Glomerular endothelial cell (primary cell): ENCODE data around the gene NUDT8. TPM values are rescaled to one million over a fixed set of nuclear protein-coding genes. Genes with fewer than 3 reads are reported as not detected.

ENCODE experiments used
- DNase-seq: peaks from one replicate; pipeline ENCODE4 v3.0.0-alpha.2; 2011; ENCODE audit warnings: low read depth, low spot score; ENCODE audit errors: extremely low read depth
- total RNA-seq: library from RNA; depleted of rRNA; stranded (reverse); fragments of >200 nt; gene quantifications from 2 replicates; pipeline ENCODE4 v1.2.3, GENCODE V29; 2015

The NUDT8 gene, protein sequence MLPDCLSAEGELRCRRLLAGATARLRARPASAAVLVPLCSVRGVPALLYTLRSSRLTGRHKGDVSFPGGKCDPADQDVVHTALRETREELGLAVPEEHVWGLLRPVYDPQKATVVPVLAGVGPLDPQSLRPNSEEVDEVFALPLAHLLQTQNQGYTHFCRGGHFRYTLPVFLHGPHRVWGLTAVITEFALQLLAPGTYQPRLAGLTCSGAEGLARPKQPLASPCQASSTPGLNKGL
- 7.4 and 10.1 TPM in 2 replicates for total RNA-seq

DNA sequence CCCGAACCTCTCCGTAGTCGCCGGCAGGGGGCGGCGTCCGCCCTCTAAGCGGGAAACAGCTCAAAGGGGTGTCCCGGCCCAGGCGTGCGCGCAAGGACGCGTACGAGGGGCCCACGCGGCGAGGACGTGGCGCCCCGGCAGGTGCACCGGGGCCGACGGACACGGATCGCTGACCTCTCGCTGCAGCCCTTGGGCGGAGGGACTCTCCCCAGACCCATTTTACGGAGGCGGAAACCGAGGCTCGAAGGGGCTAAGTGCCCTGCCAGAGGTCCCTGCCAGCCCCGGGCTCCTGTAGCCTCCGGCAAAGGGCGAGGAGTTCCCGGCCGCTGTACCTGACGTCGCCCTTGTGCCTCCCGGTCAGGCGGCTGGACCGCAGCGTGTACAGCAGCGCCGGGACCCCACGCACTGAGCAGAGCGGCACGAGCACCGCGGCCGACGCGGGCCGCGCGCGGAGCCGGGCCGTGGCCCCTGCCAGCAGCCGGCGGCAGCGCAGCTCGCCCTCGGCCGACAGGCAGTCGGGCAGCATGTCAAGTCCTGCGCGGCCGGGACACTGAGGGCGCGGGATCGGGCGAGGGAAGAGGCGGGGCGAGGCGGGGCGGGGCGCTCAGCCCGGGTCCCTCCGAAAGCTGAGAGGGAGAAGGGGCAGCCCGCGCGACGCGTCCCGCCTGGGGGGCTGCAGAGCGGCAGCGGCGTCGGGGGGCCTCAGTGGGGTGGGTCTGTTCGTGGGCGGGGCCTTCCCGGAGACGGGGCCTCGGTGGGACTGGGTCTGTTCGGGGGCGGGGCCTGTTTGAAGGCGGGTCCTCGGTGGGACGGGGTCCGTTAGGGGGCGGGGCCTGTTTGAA, at the start of gene NUDT8:
Gene NUDT8, minus strand, starts transcription at position 552 of the 842 bp plus-strand sequence. Its CDS starts 26 bp downstream, at position 526.
- no peak for DNase-seq

DNA sequence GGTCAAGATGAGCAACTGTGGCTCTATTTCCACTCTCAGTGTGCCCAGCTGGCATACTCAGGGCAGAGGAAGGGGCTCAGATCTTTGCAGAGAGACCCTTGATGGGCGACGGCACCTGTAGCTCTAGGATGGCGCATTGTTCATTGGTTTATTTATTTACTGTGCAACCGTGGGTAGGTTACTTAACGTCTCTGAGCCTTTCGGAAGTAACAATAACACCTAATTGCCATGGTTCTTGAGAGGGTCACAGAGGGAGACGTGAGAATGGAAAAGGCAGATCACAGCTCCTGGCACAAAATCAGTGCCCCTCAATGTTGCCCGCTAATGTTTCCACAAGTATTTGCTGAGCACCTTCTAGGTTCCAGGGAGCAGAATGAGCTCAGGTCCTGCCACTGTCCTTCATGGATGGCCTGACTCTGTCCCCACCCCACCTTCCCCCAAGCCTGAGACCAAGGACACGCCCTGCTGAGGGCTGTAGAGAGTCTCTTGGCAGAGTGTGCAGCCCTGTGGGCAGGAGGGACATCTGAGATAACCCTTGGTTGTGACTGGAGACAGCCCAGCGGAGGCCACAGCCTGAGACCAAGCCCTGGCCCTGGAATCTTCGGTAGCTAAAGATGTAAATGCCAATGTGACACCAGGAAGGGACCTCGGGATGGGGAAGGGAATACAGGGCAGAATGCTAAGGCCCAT, 45.5 kb upstream of the NUDT8 start:
- no peak for DNase-seq

GRCh38 chr11:67674442-67674871, 44.7 kb upstream of the NUDT8 start, which contains the start of gene ALDH3B2:
TSS of gene ALDH3B2 (minus strand) at chr11:67674623. CDS start at chr11:67666935, 7,688 bp downstream.
- no peak for DNase-seq

- DNase-seq, result no peak
These were observed 44.2 kb upstream of the NUDT8 start for GRCh38 chr11:67673902-67674301.

- no peak for DNase-seq
These were observed 43.6 kb upstream of the NUDT8 start for GRCh38 chr11:67673358-67673757.

- DNase-seq, result no peak
These were observed 41.4 kb upstream of the NUDT8 start for GRCh38 chr11:67671211-67671520.

DNA sequence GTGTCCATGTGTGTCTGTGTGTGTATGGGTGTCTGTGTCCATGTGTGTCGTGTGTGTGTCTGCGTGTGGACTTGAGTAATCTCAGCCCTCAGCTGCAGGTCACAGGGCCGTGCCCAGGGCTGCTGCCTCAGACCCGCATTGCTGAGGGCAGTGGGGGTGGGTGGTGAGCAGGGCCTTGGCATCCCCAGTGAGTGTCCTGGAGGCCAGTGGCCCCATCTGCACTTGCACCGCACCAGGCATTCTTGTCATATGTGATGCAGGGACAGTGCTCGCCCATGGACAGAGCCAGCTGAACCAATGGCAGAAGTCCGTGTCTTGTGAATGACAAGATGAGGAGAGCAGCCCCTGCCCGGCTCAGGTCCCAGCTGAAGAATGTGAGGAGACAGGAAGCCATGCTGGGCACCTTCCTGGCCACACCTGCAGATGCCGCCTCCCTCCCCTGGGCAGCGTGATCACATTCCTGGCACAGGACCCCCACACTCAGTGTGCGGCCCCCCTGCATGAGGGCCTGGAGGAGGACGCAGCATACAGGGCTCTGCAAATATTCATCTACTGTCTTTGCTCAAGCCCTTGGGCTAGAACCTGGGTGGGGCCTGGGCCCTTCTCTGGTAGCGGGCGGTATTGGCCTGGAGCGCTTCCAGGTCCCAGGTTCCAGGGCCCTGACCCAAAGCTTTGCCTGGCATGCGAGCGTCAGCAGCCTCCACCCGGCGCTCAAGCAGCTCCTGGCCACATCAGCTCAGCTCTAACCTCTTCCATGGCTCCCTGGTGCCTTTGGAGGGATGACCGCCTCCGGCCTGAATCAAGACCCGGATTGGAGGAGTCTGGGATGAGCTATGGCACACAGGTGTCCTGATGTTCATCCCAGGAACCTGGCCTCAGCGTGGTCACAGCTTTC, 40.8 kb upstream of the NUDT8 start:
- no peak for DNase-seq

GRCh38 chr11:67668192-67668551, 38.4 kb upstream of the NUDT8 start:
- DNase-seq, result no peak

DNA sequence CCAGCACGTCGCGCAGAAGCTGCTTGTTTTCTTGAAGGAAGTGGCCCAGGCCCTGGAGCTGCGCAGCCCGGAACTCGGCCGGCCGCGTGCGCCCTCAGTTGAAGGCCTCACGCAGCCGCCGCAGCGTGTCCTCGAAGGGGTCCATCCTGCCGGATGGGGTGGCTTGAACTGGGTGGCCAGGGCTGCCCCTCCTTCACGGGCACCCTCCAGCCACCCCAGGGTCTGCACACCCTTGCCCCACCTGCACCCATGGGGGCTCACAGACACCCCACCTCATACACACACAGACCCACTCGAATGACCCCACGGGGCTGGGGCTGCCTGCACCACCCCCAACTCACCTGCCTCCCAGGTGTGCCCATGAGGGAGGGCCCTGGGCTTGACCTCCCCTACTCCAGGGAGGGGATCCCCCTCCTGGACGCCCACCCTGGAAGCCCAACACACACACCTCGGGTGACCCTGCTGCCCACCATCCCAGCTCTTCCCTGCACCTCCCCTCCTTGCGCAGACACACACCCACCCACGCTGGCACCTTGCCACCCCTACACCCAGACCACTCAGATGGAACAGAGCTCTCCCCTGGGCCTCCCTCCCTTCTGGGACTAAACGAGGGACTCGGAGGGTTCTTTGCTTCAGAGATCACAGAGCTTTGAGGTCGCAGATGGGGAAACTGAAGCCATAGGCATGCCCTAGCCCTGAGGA, 37.9 kb upstream of the NUDT8 start:
- no peak for DNase-seq

DNA sequence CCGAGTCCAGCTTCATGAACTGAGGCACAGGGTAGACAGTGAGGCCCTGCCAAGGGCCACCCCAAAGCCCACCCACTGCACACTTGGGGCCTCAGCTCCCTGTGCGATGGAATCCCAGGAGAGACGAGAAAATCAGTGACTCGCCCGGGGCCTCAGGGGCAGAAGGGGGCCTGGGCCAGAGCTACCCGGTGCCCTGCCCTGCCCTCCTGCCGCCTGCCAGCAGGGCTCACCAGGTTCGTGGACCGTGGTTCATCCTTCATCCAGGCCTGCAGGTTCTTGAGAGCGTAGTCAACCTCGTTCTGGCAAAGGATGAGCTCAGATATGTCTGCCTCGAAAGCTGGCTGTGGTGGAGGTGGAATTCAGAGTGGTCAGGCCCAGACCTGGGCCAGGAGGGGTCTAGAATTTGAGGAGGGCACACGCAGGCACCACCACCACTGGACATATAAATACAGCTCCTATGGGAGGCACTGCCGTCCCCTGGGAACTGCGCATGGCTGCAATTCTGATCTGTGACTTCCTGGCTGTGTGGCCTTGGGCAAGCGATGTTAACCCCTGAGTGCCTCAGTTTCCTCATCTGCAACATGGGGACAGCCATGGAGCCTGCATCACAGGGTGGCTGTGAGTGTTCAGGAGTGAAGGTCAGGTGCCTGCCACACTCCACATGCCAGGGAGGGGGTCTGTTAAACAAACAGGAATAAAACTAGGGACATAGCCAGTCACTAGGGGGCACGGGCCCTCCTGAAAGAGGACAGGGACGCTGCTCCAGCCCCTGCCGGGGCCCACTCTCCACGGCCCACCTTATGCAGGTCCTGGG, 37.1 kb upstream of the NUDT8 start:
- DNase-seq, result no peak

GRCh38 chr11:67666303-67666645, 36.5 kb upstream of the NUDT8 start:
- no peak for DNase-seq

DNA sequence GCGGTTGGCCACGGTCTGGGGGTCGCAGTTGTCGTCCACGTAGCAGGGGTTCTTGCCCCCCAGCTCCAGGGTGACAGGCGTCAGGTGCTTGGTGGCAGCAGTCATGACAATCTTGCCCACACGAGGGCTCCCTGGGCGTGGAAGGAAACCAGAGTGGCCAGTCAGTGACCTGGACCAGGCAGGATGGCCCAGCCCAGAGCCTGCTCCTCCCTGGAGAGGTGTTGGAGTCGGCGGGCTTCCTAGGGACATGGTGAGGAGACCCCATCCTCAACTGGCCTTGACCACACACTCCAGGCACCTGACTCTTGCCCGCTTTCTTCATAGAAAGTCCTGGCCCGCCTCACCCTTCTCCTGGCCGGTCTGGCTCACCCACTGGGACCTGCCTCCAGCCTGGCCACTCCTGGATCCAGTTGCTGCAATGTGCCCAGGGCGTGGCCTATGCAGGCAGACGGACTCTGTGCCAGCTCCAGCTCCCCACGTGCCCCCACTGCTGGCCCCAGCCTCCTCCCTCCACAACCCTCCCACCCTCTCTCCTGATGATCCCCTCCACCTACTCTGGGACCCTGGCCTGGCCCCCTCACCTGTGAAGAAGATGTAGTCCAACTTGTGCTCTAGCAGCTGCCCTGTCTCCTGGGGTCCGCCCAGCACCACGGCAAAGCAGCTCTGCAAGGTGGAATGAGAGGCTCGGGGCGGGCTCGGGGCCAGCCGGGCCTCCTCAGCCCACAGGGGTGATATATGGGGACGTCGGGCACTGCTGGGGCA, 36.0 kb upstream of the NUDT8 start:
- no peak for DNase-seq

DNA sequence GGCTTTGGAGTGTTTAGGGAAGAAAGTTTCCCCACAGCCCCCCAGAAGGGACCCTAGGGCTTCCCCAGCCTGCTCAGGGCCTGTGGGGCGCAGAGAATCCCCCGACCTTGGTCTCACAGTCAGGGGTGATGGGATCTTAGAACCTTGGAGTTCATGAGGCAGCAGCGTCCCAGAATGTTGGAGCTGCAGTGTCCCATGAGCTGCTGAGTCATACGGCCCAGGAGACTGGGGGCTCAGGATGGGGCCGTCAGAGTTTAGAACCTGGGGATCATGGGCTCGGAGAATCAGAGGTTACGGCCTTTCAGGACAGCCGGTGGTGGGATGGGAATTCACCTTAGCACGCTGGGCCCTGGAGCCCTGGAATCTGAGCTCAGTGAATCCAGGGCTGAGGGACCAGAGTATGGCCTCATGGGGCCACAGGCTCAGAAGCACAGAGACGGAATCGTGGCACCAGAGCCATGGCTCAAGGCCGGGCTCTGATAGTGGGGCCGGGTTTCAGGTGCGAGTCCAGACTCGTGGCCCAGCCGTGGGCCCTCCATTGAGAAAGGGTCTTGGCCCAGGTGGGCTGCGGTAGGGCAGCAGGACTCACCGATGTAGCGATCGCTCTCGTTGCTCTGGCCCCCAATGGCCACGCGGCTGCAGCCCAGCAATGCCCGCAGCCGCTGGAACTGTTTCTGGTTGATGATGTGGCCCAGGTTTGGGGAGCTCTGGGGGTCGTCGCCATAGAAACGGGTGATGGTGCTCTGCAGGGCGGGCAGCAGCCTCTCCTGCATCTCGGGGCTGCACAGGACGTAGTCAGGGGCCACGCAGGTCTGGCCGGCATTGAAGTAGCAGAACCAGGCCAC, 35.2 kb upstream of the NUDT8 start:
- no peak for DNase-seq

DNA sequence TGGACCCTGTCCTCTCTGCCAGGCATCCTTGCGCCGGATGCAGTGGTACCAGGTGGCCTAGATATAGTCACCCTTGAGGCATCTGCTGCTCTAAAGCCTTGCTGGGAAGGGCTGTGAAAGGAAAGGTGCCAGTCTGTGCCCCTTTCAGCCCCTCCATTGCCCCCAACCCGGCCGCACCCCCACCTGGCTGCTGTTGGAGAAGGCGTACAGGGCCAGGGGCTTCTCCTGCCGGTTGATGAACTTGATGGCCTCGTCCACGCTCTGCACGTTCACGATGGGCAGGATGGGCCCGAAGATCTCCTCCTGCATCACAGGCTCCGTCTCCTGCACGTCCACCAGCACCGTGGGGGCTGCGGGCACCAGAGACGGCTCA, 34.5 kb upstream of the NUDT8 start:
- DNase-seq, result no peak

DNA sequence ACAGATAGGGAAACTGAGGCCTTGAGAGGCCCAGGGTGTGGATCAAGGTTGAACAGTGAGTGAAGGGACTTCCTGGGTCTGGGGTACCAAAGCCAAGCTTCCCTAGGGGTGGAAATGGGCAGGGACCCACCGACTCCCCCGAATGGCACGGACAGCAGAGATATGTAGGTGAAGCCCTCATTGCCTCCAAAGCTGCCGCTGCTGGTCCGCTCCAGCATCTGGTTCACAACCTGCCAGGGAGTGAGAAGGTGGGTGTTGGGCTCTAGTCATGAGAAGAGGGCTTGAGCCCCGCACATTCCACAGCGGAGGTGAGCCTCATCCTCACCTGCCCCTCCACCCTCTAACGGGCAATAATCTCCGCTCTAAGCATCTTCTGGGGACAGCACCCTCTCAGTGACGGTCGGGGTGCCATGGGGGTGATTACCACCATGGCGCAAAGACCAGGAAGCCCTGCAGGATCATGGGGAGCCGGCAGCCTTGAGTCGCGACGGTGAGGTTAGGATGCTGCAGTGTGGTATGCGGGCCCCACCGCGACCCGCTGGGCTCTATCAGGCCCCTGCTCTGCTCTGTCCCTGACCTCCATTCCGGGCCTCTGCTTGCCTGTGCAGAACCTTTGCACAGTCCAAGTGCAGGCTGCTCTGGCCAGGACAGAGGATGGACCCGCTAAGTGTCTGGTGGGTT, 33.9 kb upstream of the NUDT8 start:
- no peak for DNase-seq

- no peak for DNase-seq
These were observed 33.2 kb upstream of the NUDT8 start for GRCh38 chr11:67662835-67663531.
